ENCODE results near the gene EMP2.

- TF ChIP-seq CTCF (conservative IDR thresholded peaks at IDR 0.05; ENCODE audit: low read length) (no peak), EZH2phosphoT487 (IDR thresholded peaks at IDR 0.05; ENCODE audit: borderline replicate concordance, low read depth, low read length) (no peak)
These were observed 8.7 kb upstream of the EMP2 start for GRCh38 chr16:10589109-10589508.

All from OCI-LY7 (cell line).